ENCODE data around the gene OSTF1. TPM values are rescaled to one million over a fixed set of nuclear protein-coding genes. Genes with fewer than 3 reads are reported as not detected.
A peak's percentile ranks its signal among the peaks of the same experiment; 100 is the strongest.

OSTF1 gene
- total and polyA plus RNA-seq, 5 donors from 2014 or later: 68.2 to 203 (median 144) TPM

- ATAC-seq (ENCODE audit: low read depth in 2 of 2) (no peak), DNase-seq (no peak)
- H3K27me3 ChIP-seq (ENCODE audit: control insufficient read depth, insufficient read depth, low read length): no peaks in the 10 kb centered on the region
- H3K9me3 Mint-ChIP-seq: peaks cover 0 to 3% (median 0%) of the 10 kb centered on the region in 7 donors
- H3K27ac ChIP-seq (ENCODE audit: insufficient read depth, low read length, poor library complexity, severe bottlenecking): no peak overlapping the region
- no peaks in the 10 kb centered on the region for H3K27me3 Mint-ChIP-seq
- H3K4me1 ChIP-seq (ENCODE audit: control insufficient read depth, insufficient read depth, low read length, poor library complexity, severe bottlenecking): peaks cover 14% of the 10 kb centered on the region
- peaks cover 29 to 55% (median 39%) of the 10 kb centered on the region in 4 donors for H3K4me1 Mint-ChIP-seq
- no peak overlapping the region for H3K4me3 ChIP-seq (ENCODE audit: low read depth, low read length)
- H3K36me3 Mint-ChIP-seq: peaks cover 30% of the 10 kb centered on the region
- H3K36me3 ChIP-seq (ENCODE audit: control insufficient read depth, insufficient read depth, low read length): peaks cover 43% of the 10 kb centered on the region
- H3K27ac Mint-ChIP-seq: no peak overlapping the region
- no peaks in the 10 kb centered on the region for H3K9me3 ChIP-seq (ENCODE audit: control insufficient read depth in 2 of 2, low read length in 2 of 2)
- no peak overlapping the region for H3K4me3 Mint-ChIP-seq
Observed at GRCh38 chr9:75123696-75124095, 35.4 kb downstream of the OSTF1 start.

- Mint-ChIP-seq H3K27me3 (no peaks in the 10 kb centered on the region), H3K36me3 (peaks cover 35% of the 10 kb centered on the region), H3K27ac (peak overlapping the region; percentile 43 to 62 (median 53)), H3K9me3 (peaks cover 0 to 1% (median 0%) of the 10 kb centered on the region in 7 donors), H3K4me1 (peaks cover 37 to 62% (median 47%) of the 10 kb centered on the region in 4 donors), H3K4me3 (no peak overlapping the region)
- H3K4me3 ChIP-seq (ENCODE audit: low read depth, low read length): no peak overlapping the region
- peaks cover 43% of the 10 kb centered on the region for H3K36me3 ChIP-seq (ENCODE audit: control insufficient read depth, insufficient read depth, low read length)
- peak in 1 of 3 donors; percentile 33 for DNase-seq
- no peaks in the 10 kb centered on the region for H3K27me3 ChIP-seq (ENCODE audit: control insufficient read depth, insufficient read depth, low read length)
- no peak overlapping the region for H3K27ac ChIP-seq (ENCODE audit: insufficient read depth, low read length, poor library complexity, severe bottlenecking)
- H3K9me3 ChIP-seq (ENCODE audit: control insufficient read depth in 2 of 2, low read length in 2 of 2): no peaks in the 10 kb centered on the region
- peaks cover 16% of the 10 kb centered on the region for H3K4me1 ChIP-seq (ENCODE audit: control insufficient read depth, insufficient read depth, low read length, poor library complexity, severe bottlenecking)
- no peak for ATAC-seq (ENCODE audit: low read depth in 2 of 2)
Observed at GRCh38 chr9:75128535-75128934, 40.2 kb downstream of the OSTF1 start.

- Mint-ChIP-seq H3K27ac (peak overlapping the region in 2 of 3 donors; percentile 3 to 47), H3K9me3 (peaks cover 0 to 1% (median 0%) of the 10 kb centered on the region in 7 donors), H3K4me3 (no peak overlapping the region), H3K27me3 (no peaks in the 10 kb centered on the region), H3K36me3 (peaks cover 37% of the 10 kb centered on the region), H3K4me1 (peaks cover 31 to 65% (median 39%) of the 10 kb centered on the region in 4 donors)
- Histone ChIP-seq H3K36me3 (ENCODE audit: control insufficient read depth, insufficient read depth, low read length) (peaks cover 48% of the 10 kb centered on the region), H3K4me1 (ENCODE audit: control insufficient read depth, insufficient read depth, low read length, poor library complexity, severe bottlenecking) (peaks cover 13% of the 10 kb centered on the region), H3K9me3 (ENCODE audit: control insufficient read depth in 2 of 2, low read length in 2 of 2) (no peaks in the 10 kb centered on the region), H3K4me3 (ENCODE audit: low read depth, low read length) (no peak overlapping the region), H3K27me3 (ENCODE audit: control insufficient read depth, insufficient read depth, low read length) (no peaks in the 10 kb centered on the region), H3K27ac (ENCODE audit: insufficient read depth, low read length, poor library complexity, severe bottlenecking) (no peak overlapping the region)
- DNase-seq (no peak), ATAC-seq (ENCODE audit: low read depth in 2 of 2) (no peak)
Observed at GRCh38 chr9:75130172-75130571, 41.9 kb downstream of the OSTF1 start.

- no peaks in the 10 kb centered on the region for H3K27me3 ChIP-seq (ENCODE audit: control insufficient read depth, insufficient read depth, low read length)
- no peak overlapping the region for H3K27ac ChIP-seq (ENCODE audit: insufficient read depth, low read length, poor library complexity, severe bottlenecking)
- H3K4me3 ChIP-seq (ENCODE audit: low read depth, low read length): no peak overlapping the region
- DNase-seq (no peak), ATAC-seq (ENCODE audit: low read depth in 2 of 2) (no peak)
- peaks cover 12% of the 10 kb centered on the region for H3K4me1 ChIP-seq (ENCODE audit: control insufficient read depth, insufficient read depth, low read length, poor library complexity, severe bottlenecking)
- Mint-ChIP-seq H3K27me3 (no peaks in the 10 kb centered on the region), H3K36me3 (peaks cover 43% of the 10 kb centered on the region), H3K4me1 (peaks cover 32 to 66% (median 36%) of the 10 kb centered on the region in 4 donors), H3K4me3 (no peak overlapping the region), H3K27ac (peak overlapping the region; percentile 3 to 61 (median 53)), H3K9me3 (peaks cover 0 to 1% (median 0%) of the 10 kb centered on the region in 7 donors)
- H3K36me3 ChIP-seq (ENCODE audit: control insufficient read depth, insufficient read depth, low read length): peaks cover 52% of the 10 kb centered on the region
- H3K9me3 ChIP-seq (ENCODE audit: control insufficient read depth in 2 of 2, low read length in 2 of 2): no peaks in the 10 kb centered on the region
Observed at GRCh38 chr9:75130621-75131230, 42.4 kb downstream of the OSTF1 start.

GRCh38 chr9:75131700-75132099, 43.4 kb downstream of the OSTF1 start:
- Mint-ChIP-seq H3K9me3 (peaks cover 0 to 1% (median 0%) of the 10 kb centered on the region in 7 donors), H3K27me3 (no peaks in the 10 kb centered on the region), H3K27ac (peak overlapping the region in 2 of 3 donors; percentile 12 to 26), H3K4me1 (peaks cover 26 to 64% (median 37%) of the 10 kb centered on the region in 4 donors), H3K36me3 (peaks cover 49% of the 10 kb centered on the region), H3K4me3 (no peak overlapping the region)
- Histone ChIP-seq H3K36me3 (ENCODE audit: control insufficient read depth, insufficient read depth, low read length) (peaks cover 61% of the 10 kb centered on the region), H3K4me1 (ENCODE audit: control insufficient read depth, insufficient read depth, low read length, poor library complexity, severe bottlenecking) (peaks cover 12% of the 10 kb centered on the region), H3K27me3 (ENCODE audit: control insufficient read depth, insufficient read depth, low read length) (no peaks in the 10 kb centered on the region), H3K9me3 (ENCODE audit: control insufficient read depth in 2 of 2, low read length in 2 of 2) (no peaks in the 10 kb centered on the region), H3K27ac (ENCODE audit: insufficient read depth, low read length, poor library complexity, severe bottlenecking) (no peak overlapping the region), H3K4me3 (ENCODE audit: low read depth, low read length) (no peak overlapping the region)
- ATAC-seq (ENCODE audit: low read depth in 2 of 2) (no peak), DNase-seq (no peak)

- Mint-ChIP-seq H3K27ac (peak overlapping the region in 2 of 3 donors; percentile 14 to 26), H3K36me3 (peaks cover 52% of the 10 kb centered on the region), H3K4me3 (no peak overlapping the region), H3K4me1 (peaks cover 28 to 60% (median 37%) of the 10 kb centered on the region in 4 donors), H3K27me3 (no peaks in the 10 kb centered on the region), H3K9me3 (peaks cover 0 to 1% (median 0%) of the 10 kb centered on the region in 7 donors)
- Histone ChIP-seq H3K27ac (ENCODE audit: insufficient read depth, low read length, poor library complexity, severe bottlenecking) (no peak overlapping the region), H3K9me3 (ENCODE audit: control insufficient read depth in 2 of 2, low read length in 2 of 2) (no peaks in the 10 kb centered on the region), H3K27me3 (ENCODE audit: control insufficient read depth, insufficient read depth, low read length) (no peaks in the 10 kb centered on the region), H3K4me3 (ENCODE audit: low read depth, low read length) (no peak overlapping the region), H3K4me1 (ENCODE audit: control insufficient read depth, insufficient read depth, low read length, poor library complexity, severe bottlenecking) (peaks cover 13% of the 10 kb centered on the region), H3K36me3 (ENCODE audit: control insufficient read depth, insufficient read depth, low read length) (peaks cover 66% of the 10 kb centered on the region)
- DNase-seq (no peak), ATAC-seq (ENCODE audit: low read depth in 2 of 2) (no peak)
Observed at GRCh38 chr9:75132244-75132643, 43.9 kb downstream of the OSTF1 start.

GRCh38 chr9:75133396-75133795, 45.1 kb downstream of the OSTF1 start:
- Mint-ChIP-seq H3K27ac (peak overlapping the region in 2 of 3 donors; percentile 22 to 80), H3K4me1 (peaks cover 34 to 61% (median 40%) of the 10 kb centered on the region in 4 donors), H3K9me3 (peaks cover 0 to 1% (median 0%) of the 10 kb centered on the region in 7 donors), H3K4me3 (no peak overlapping the region), H3K27me3 (no peaks in the 10 kb centered on the region), H3K36me3 (peaks cover 59% of the 10 kb centered on the region)
- Histone ChIP-seq H3K27ac (ENCODE audit: insufficient read depth, low read length, poor library complexity, severe bottlenecking) (no peak overlapping the region), H3K4me3 (ENCODE audit: low read depth, low read length) (no peak overlapping the region), H3K9me3 (ENCODE audit: control insufficient read depth in 2 of 2, low read length in 2 of 2) (no peaks in the 10 kb centered on the region), H3K4me1 (ENCODE audit: control insufficient read depth, insufficient read depth, low read length, poor library complexity, severe bottlenecking) (peaks cover 18% of the 10 kb centered on the region), H3K36me3 (ENCODE audit: control insufficient read depth, insufficient read depth, low read length) (peaks cover 66% of the 10 kb centered on the region), H3K27me3 (ENCODE audit: control insufficient read depth, insufficient read depth, low read length) (no peaks in the 10 kb centered on the region)
- DNase-seq: no peak
- ATAC-seq (ENCODE audit: low read depth in 2 of 2): no peak

GRCh38 chr9:75134495-75134894, 46.2 kb downstream of the OSTF1 start:
- Histone ChIP-seq H3K27ac (ENCODE audit: insufficient read depth, low read length, poor library complexity, severe bottlenecking) (peak overlapping the region; percentile 30), H3K4me1 (ENCODE audit: control insufficient read depth, insufficient read depth, low read length, poor library complexity, severe bottlenecking) (peaks cover 25% of the 10 kb centered on the region), H3K9me3 (ENCODE audit: control insufficient read depth in 2 of 2, low read length in 2 of 2) (no peaks in the 10 kb centered on the region), H3K36me3 (ENCODE audit: control insufficient read depth, insufficient read depth, low read length) (peaks cover 66% of the 10 kb centered on the region), H3K4me3 (ENCODE audit: low read depth, low read length) (no peak overlapping the region), H3K27me3 (ENCODE audit: control insufficient read depth, insufficient read depth, low read length) (no peaks in the 10 kb centered on the region)
- ATAC-seq (ENCODE audit: low read depth in 2 of 2): no peak
- H3K4me3 Mint-ChIP-seq: no peak overlapping the region
- peaks cover 52% of the 10 kb centered on the region for H3K36me3 Mint-ChIP-seq
- DNase-seq: no peak
- H3K4me1 Mint-ChIP-seq: peaks cover 39 to 63% (median 42%) of the 10 kb centered on the region in 4 donors
- H3K27ac Mint-ChIP-seq: peak overlapping the region in 1 of 3 donors; percentile 10
- H3K27me3 Mint-ChIP-seq: no peaks in the 10 kb centered on the region
- peaks cover 0 to under 1% (median 0%) of the 10 kb centered on the region in 7 donors for H3K9me3 Mint-ChIP-seq
